CD4-positive, alpha-beta T cell treated with Interleukin-12 subunit alpha and Interleukin-12 subunit beta, for 1 hour (primary cell): ENCODE results near the gene MDGA2.
A peak's percentile ranks its signal among the peaks of the same experiment; 100 is the strongest.
"Not testable (repeated sequence)": the region's sequence is repeated elsewhere in the genome, so short reads cannot be mapped to it uniquely, and the experiment has no call there.

Experiments used
- DNase-seq: peaks from one replicate; pipeline ENCODE4 v3.0.0-alpha.2; 2020

Gene MDGA2

GRCh38 chr14:47322751-47323150, 352.7 kb downstream of the MDGA2 start:
- no peak for DNase-seq

- DNase-seq: no peak
Measured at GRCh38 chr14:47302121-47302520, 373.3 kb downstream of the MDGA2 start.

- no peak for DNase-seq
Measured at GRCh38 chr14:47300796-47301195, 374.6 kb downstream of the MDGA2 start.

GRCh38 chr14:47297374-47297773, 378.0 kb downstream of the MDGA2 start:
- DNase-seq: no peak

GRCh38 chr14:47284283-47284682, 391.1 kb downstream of the MDGA2 start:
- DNase-seq: no peak

GRCh38 chr14:47281761-47282160, 393.6 kb downstream of the MDGA2 start:
- DNase-seq: not testable (repeated sequence)

GRCh38 chr14:47278233-47278842, 397.1 kb downstream of the MDGA2 start:
- DNase-seq: peak; percentile 1

- DNase-seq: no peak
Measured at GRCh38 chr14:47277703-47278102, 397.7 kb downstream of the MDGA2 start.

- no peak for DNase-seq
Measured at GRCh38 chr14:47276931-47277330, 398.5 kb downstream of the MDGA2 start.

- DNase-seq: no peak
Measured at GRCh38 chr14:47273939-47274338, 401.5 kb downstream of the MDGA2 start.

- DNase-seq: no peak
Measured at GRCh38 chr14:47270715-47271114, 404.7 kb downstream of the MDGA2 start.

- no peak for DNase-seq
Measured at GRCh38 chr14:47269756-47270492, 405.5 kb downstream of the MDGA2 start.

- DNase-seq: no peak
Measured at GRCh38 chr14:47264842-47265241, 410.6 kb downstream of the MDGA2 start.

- no peak for DNase-seq
Measured at GRCh38 chr14:47262801-47263200, 412.6 kb downstream of the MDGA2 start.

GRCh38 chr14:47261350-47261749, 414.1 kb downstream of the MDGA2 start:
- DNase-seq: no peak

GRCh38 chr14:47259796-47260195, 415.6 kb downstream of the MDGA2 start:
- DNase-seq: no peak

GRCh38 chr14:47257013-47257412, 418.4 kb downstream of the MDGA2 start:
- DNase-seq: no peak

- DNase-seq: no peak
Measured at GRCh38 chr14:47252802-47253201, 422.6 kb downstream of the MDGA2 start.

GRCh38 chr14:47246367-47246766, 429.0 kb downstream of the MDGA2 start:
- DNase-seq: no peak

GRCh38 chr14:47242579-47242978, 432.8 kb downstream of the MDGA2 start:
- DNase-seq: not testable (repeated sequence)

- no peak for DNase-seq
Measured at GRCh38 chr14:47240748-47241437, 434.5 kb downstream of the MDGA2 start.

- DNase-seq: no peak
Measured at GRCh38 chr14:47235619-47236018, 439.8 kb downstream of the MDGA2 start.

- no peak for DNase-seq
Measured at GRCh38 chr14:47226877-47227520, 448.4 kb downstream of the MDGA2 start.

GRCh38 chr14:47223656-47224055, 451.7 kb downstream of the MDGA2 start:
- DNase-seq: no peak
